NCI-H2029 (cell line): ENCODE results near the gene HIF1A.
"Not testable (repeated sequence)": the region's sequence is repeated elsewhere in the genome, so short reads cannot be mapped to it uniquely, and the experiment has no call there.

Source experiments
- DNase-seq: peaks from one replicate; lab custom pipeline; 2025; lab: John Stamatoyannopoulos, UW

The HIF1A gene

DNA sequence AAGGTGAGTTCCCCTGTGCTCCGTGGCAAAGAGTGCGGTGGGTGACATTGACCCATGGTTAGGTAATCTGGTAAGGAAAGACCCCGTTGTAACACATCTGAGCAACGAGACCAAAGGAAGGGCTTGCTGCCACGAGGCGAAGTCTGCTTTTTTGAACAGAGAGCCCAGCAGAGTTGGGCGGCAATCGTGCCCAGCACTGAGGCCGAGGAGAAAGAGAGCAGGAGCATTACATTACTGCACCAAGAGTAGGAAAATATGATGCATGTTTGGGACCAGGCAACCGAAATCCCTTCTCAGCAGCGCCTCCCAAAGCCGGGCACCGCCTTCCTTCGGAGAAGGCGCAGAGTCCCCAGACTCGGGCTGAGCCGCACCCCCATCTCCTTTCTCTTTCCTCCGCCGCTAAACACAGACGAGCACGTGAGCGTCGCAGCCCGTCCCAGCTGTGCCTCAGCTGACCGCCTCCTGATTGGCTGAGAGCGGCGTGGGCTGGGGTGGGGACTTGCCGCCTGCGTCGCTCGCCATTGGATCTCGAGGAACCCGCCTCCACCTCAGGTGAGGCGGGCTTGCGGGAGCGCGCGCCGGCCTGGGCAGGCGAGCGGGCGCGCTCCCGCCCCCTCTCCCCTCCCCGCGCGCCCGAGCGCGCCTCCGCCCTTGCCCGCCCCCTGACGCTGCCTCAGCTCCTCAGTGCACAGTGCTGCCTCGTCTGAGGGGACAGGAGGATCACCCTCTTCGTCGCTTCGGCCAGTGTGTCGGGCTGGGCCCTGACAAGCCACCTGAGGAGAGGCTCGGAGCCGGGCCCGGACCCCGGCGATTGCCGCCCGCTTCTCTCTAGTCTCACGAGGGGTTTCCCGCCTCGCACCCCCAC lies at the start of gene HIF1A:
HIF1A (plus strand) TSS at position 684 of the 865 bp plus-strand sequence. CDS start 292 bp downstream, outside the sequence.
- peak; percentile 100 for DNase-seq

DNA sequence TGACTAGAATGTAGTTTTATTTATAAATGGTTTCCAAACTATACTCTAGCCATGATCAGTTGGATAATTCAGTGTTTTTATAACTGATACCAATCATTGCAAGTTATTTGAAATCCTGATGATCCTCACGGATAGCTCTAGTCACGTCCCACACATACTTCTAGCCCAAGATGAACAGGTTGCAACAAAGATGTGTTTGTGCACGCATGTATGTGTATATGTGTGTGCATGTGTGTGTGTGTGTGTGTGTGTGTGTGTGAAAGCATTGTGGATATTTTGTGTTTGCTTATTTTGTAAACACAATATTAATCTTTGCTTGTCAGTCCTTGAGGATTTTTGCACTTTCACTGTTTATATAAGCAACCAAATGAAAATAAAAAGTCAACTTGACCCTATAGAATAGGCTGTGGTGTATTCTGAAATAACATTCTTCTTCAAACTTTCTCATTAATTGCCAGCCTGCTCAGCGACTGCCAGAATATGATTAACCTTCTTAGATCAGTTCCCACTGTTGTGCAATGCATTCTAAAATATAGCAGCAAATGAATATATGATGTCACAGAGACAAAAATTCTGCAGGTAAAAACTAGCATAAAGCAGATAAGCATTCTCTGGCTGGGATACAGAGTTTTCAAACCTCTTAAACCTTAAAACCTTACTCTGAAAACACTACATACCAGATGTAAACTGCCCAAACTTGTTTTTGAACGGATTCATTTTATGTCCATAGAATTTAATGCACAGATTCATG lies 48.8 kb upstream of the HIF1A start:
- DNase-seq = no peak

DNA sequence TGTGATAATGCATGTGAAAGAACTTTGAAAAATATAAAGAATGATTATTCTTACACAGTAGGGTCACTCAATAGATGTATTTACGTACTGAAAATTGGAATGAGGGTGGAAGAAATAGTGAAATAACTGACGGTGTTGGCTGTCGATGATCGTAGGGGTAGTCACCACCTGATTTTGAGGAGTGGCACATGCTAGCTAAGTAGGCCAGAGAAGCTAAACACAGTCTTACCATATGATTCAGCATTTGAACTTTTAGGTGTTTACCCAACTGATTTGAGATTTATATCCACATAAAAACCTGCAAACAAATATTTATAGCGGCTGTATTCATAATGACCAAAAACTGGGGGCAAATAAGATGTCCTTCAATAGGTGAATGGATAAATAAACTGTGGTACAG lies 47.6 kb upstream of the HIF1A start:
- no peak for DNase-seq

DNA sequence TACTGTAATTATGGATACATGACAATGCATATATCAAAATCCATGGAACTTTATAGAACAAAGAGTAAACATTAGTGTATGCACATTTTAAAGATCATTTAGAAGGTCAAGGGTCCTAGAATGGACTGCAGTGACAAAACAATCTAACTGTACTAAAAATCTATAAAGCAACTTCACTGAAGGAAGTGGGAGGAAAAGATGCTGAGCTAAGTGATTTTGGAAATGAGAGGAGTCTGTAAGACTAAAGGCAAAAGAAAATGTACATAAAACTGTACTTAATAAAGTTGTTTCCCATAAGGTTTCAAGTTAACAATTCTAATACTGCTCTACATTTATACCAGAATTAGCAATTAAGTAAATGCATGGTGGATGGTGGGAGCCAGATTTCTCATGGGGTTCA lies 46.9 kb upstream of the HIF1A start:
- no peak for DNase-seq

DNA sequence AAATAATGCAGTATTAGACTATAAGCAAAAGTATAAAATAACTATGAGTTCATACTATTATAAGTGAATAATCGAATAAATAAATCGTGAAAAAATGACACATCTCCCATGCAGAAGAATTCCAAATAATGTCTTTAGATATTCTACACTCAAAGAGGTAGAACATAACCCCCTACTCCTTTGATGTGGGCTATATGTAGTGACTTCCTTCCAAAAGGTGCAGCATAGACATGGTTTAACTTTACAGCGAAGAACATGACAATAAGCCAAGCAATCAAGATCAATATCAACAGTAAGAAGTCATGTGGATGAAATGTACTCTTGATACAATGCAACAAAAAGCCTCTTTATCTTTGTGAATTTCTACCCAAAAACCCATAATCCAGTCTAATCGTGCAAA lies 46.0 kb upstream of the HIF1A start:
- DNase-seq = no peak

DNA sequence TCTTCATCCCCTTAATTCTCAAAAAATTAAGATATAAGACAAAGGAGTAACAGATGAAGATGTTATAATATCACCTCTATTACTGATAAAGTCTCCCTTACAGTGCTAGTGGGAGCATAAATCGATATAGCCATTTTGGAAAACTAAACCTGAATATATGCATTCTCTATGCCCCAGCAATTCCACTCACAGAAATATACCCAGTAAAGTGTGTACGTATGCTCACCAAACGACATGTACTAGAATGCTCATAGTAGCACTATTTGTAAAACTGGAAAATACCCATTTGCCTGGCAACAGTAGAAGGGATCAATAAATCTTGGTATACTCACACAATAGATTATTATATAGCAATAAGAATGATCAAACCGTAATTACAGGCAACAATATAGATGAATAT lies 44.0 kb upstream of the HIF1A start:
- DNase-seq = no peak

DNA sequence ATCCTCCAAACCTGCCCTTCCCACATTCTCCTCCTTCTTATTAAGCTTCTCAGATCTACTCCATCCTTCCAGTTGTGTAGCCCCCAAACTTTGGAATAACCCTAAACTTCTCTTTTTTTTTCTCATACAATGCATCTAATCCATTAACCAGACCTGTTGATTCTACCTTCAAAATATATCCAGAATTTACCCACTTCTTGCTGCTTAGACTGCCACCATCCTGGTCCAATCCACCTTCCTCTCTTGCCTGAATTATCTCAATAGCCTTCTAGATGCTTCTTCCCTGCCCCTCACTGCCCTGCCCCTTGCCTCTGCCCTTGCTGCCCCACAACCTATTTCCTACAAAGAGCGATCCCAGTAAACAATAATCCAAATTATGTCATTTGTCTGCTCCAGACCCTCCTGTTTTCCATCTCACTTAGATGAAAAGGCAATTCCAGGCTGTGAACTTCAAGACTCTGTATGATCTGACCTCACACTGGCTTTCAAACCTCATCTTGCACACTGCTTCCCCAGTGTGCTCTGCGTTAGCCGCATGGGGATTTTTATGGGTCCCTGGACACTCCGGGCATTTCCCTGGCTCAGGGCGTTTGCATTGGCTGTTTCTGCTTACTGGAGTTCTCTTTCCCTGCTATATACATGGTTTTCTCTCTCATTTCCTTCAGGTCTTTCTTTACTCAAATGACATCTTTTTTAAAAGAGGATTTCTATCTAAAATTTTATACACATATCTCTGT lies 42.6 kb upstream of the HIF1A start:
- no peak for DNase-seq

DNA sequence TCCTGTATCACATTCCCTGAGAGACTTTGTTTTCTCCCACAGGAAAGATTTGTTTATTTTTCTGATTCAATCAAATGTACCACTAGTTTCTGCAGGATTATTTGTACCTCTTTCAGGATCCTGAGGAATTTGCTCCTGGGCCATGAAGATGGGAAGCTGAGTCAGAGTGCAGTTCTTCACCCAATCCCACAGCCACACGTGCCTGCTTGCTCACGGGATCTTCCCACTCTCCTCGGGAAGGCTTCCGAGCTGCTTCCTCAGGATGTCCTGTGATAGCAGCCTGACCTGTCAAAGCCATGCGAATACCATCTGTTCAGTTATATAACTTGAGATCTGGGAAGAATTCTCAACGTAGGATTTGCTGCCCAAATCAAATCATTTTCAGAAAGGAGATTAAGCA lies 41.8 kb upstream of the HIF1A start:
- no peak for DNase-seq

DNA sequence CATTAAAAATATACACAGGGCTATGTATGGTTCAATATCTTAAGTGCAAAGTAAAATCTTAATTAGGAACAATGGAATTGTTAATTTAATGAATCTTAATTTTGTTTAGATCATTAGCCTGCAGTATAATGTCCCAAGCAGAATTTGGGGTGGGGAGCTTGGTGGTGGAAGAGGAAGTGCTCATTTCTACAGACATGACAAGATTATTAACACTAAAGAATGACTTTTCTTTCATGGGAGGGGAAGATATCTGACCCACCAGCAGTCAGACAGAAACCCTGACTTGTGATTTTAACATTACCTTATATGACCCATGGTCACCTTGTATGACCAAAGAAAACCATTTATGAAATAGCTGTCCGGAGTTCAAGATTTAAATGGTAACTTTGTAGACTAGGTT lies 41.3 kb upstream of the HIF1A start:
- DNase-seq = no peak

DNA sequence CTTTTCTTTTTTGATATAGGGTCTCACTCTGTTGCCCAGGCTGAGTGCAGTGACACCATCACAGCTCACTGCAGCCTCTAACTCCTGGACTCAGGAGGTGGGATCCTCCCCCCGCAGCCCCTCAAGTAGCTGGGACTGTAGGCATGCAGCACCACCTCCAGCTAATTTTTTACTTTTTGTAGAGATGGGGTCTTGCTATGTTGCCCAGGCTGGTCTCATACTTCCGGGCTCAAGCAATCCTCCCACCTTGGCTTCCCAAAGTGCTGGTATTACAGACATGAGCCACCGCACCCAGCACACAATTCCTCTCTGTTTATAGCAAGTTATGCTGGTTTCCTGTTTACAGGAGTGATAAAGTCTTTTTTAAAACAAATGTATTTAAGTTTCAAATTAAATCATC lies 39.5 kb upstream of the HIF1A start:
- no peak for DNase-seq

DNA sequence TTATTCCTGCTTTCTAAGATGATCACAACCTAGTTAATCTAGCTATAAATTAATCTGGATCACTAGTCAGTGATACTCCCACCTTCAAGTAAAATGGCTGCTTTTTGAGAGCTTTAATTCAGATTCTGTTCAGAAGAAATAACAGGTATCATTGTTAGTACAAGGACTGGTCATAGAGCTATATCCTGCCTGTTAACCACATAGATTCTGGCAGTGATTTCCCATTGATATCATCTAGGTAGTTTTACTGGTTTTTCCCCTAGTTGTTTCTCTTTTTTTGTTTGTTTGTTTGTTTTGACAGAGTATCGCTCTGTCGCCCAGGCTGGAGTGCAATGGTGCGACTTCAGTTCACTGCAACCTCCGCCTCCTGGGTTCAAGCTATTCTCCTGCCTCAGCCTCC lies 39.0 kb upstream of the HIF1A start:
- DNase-seq = no peak

DNA sequence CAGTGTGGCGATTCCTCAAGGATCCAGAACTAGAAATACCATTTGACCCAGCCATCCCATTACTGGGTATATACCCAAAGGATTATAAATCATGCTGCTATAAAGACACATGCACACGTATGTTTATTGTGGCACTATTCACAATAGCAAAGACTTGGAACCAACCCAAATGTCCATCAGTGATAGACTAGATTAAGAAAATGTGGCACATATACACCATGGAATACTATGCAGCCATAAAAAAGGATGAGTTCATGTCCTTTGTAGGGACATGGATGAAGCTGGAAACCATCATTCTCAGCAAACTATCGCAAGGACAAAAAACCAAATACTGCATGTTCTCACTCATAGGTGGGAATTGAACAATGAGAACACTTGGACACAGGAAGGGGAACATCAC lies 37.2 kb upstream of the HIF1A start:
- not testable (repeated sequence) for DNase-seq

DNA sequence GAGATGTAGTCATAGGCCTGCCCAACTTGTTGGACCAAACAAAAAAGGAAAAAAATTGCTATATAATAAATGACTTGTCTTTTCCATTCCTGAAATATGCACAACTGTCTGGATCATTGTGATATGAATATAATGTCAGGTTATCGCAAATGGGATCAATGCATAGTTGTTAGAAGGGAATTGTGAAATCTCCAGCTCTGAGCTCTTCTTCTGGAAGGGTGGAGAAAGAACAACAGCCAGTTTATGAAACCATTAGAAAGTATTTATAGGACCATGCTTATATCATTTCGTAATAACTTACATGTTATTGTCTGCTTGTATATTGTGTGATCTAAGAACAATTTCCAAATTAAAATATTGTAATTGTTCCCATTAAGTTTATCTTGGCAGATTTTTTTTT lies 35.7 kb upstream of the HIF1A start:
- no peak for DNase-seq

DNA sequence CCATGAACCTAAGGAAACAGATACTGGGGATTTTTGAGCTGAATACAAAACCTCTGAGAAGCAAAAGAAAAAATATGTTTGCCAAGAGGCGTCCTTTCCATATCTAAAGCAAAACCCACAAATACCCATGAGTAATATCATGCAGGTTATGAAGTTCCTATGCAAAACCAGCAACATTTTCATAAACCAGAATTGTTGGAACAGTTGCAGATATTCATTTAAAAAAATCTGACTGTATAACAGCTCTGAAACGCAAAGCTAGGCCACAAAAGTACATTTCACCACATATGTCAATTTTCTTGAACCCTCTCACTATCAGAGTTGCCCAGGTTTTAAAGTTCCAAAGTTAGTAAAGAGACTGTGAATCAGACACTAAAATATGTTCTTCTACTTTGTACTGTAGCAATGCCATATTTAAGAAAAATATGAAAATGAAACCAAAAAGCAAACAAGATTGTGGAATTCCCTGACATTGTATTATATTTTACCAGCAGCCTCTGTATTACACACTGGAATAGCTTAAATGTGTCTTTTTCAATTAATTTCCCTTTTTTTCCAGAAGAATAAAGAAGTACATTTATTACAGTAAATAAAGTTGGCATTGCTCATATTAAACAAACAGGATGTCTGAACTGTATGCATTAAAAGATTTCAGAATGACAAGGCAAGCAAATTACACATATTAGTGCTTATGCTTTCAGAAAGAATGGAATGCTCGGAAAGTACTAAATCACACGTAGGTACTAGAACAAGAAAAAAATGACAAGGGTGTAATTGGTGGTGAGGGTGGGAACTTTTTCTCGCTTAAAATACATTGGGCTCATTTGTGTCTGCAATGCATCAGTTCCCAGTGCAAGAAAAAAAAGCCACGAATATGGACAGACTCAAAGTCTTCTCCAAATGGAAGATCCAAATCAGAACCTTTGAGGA lies 33.6 kb upstream of the HIF1A start:
- no peak for DNase-seq

DNA sequence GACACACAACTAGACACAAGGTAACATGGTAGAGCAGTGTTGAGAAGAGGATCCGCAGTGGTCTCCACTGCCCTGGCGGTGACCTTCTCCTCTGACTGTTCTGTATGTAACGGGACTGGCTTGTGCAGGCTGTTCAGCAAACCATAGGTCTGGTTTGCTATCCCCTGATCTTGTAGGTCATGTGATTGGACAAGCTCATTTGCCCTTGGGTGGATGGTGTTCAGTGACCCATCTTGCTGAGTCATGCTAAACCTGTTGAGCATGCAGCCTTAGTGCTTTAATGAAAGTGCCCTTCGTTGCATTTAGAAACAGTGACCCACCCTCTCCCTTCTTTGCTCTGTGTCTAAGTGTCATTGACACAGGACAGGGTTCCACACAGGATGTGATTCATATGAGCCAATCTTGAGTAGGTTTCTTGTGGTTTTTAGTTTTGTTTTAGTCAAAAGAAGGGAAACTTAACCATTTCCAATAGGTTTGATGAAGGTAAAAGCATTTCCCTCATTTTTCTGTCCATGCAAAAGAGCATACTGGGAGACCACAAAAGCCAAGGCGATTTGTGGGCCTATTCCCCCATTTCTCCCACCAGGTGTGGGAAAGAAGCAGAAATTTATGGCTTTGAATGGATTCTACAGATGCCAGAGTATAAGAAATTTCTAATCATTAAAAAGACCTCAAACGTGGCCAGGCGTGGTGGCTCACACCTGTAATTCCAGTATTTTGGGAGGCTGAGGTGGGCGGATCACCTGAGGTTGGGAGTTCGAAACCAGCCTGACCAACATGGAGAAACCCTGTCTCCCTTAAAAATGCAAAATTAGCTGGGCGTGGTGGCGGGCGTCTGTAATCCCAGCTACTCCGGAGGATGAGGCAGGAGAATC lies 32.6 kb upstream of the HIF1A start:
- peak; percentile 71 for DNase-seq

DNA sequence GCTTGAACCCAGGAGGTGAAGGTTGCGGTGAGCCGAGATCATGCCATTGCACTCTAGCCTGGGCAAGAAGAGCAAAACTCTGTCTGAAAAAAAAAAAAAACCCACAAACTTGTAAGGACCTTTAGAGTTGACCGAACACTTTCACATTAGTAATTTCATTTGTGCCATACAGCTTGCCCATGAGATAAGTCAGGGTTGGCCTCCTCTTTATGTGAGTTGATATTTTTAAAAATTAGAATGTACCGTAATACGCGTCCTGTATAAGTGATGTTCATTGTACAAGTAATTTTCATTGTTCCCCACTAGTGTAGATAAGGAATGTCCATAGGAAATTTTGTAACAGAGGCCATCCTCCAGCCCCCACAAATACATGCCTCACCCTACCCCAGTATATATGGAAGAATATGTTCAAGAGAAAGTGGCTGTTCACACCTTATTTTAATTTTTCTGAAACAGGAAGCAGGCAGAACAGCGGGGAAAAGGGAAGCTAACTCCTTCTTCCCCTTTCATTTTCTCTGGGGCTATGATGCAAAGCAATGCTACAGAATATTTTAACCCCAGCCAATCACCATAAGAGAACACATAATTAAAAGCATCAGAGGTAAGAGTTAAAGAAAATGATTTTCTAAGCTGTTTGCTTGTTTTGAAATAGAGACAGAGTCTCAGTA lies 31.9 kb upstream of the HIF1A start:
- DNase-seq = no peak

DNA sequence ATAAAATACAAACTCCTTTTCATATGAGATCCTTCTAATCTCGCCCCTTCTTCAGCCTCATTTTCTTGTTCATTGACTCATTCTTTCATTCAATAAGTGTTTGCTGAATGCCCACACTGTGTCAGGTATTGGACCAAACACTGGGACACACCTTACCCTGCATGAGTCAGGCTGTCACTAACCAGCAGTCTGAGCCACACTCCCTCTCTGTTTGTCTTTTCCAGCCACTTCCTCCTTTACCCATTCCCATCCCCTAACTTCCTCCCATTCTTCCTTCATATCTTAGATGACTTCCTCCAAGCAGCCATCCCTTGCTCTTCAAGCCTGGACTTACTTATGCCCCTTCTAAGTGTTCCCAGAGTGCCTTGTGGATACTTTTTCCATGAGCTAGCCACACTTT lies 27.0 kb upstream of the HIF1A start:
- no peak for DNase-seq

DNA sequence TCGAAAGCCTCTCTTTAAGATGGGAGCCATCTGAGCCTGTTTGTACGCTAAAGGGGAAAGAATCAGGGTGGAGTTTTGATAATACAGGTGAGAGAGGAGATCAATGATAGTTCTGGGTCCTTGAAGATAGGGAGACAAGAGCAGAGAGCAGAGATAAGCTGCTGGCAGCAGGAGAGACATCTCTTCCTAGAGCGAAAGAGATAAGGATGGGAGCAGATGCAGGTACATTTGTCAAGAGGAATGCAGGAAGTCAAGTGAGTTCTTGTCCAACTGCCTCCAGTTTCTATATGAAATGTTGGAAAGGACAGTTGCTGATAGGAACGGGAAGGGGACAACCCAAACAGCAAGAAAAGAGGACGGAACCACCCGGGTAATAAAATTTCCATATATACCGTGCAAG lies 24.7 kb upstream of the HIF1A start:
- DNase-seq = no peak

DNA sequence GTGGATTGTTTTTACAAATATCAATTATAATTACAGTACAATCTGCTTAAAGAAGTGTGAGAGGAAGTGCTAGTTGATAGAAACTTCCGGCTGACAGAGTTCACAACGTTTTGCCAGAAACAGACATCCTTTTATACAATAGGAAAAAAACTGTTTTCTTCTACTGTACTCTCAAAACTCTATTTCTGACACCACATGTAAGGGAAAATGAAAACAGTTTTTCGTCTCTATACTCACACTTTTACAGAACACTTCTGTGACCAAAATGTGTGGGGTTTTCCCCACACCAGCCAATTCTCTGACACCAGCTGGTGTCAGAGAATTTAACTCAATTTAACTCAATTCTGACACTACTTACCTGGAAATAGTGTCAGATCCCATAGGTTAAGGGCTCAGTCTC lies 24.2 kb upstream of the HIF1A start:
- no peak for DNase-seq

DNA sequence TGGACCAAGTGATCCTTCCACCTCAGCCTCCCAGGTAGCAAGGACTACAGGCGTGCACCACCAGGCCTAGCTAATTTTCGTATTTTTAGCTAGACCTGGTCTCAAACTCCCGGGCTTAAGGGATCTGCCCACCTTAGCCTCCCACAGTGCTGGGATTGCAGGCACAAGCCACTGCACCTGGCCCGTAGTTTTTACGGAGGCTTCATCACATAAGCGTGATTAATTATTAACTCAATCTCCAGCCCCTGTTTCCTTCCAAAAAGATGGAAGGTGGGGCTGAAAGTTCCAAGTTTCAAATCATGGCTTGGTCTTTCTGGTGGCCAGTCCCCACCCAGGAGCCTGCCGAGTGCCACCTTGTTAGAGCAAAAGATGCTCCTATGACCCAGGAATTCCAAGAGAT lies 22.5 kb upstream of the HIF1A start:
- DNase-seq = no peak
